Measurements from ENCODE around the gene LOXHD1.

Gene LOXHD1

DNA sequence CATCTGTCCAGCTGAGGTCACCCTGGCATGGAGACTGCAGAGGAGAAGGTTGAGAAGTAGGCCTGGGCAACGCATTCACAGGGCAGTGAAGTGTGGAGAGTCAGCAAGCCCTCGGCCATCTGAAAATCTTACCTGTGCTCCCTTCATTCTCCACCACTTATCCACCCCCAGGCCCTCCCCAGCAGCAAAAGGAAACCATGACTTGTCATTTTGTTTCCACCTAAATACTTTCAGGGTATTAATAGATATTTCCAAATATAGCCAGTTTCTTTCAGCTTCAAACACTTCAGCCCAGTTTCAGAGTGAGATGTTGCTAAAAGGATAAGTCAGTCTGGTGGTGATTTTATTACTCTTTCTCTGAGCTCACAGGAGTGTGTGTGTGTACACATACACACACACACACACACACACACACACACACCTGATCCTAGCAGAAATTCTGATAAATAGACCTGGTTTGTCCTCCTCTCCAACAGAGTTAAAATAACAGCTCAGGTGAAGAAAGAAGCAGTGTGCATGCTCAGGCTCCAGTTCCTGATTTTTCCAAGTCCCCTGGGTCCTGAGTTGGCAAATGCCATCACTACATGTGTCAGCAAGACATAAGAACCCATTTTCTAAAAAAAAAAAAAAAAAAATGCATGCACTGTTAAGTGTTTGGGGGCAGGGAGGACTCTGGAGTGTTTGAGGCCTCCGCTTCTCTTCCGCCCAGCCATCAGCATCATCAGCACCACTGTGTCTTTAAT, 82.8 kb downstream of the LOXHD1 start:
- DNase-seq = no peak

DNA sequence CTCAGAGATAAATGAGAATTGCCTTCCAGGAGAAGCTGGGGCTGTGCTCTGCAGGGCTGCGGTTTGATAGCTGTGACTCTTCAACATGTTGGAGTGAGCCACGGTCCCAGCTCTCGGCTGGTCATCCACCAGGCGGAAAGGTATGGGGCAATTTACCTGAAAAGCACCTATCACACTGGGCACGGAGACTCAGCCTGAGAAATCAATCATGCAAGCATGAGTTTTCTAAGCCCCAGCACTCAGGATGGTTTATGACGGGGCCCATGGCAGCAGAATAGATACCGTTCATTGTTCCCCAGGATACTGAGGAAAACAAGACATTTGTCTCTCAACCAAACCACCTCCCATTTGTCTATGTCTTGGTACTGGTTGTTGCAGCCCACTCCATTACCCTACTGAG, 83.9 kb downstream of the LOXHD1 start:
- no peak for DNase-seq

DNA sequence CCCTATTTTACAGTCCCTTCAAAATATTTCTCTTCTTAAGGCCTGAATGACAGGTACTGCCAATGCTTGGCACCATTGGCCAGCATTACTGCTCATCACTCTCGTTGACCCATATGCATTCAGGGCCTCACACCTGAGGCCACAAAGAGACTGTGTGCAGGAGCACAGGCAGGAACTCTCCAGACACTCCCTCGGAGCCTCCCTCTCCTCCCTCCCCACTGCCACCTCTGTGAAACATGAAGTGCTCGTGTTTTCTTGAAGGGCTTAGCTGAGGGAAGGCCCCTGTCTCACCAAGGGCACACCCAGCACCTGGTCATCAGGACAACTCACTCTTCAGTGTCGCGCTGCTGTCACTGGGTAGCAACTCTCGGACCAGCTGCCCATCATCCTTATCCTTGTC, 85.3 kb downstream of the LOXHD1 start:
- no peak for DNase-seq

DNA sequence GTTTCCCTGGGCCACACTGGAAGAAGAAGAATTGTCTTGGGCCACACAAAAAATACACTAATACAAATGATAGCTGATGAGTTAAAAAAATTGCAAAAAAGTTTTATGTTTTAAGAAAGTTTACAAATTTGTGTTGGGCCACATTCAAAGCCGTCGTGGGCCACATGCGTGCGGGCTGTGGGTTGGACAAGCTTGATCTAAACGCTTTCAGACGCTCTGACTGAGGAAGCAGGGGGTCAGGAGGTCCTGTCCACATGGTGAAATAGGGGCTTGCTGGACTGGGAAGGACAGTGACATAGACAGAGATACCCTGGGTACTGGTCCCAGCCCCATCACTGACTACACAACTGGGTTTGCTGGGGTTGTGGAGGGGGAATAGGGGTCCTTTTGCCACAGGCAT, 86.4 kb downstream of the LOXHD1 start:
- no peak for DNase-seq

DNA sequence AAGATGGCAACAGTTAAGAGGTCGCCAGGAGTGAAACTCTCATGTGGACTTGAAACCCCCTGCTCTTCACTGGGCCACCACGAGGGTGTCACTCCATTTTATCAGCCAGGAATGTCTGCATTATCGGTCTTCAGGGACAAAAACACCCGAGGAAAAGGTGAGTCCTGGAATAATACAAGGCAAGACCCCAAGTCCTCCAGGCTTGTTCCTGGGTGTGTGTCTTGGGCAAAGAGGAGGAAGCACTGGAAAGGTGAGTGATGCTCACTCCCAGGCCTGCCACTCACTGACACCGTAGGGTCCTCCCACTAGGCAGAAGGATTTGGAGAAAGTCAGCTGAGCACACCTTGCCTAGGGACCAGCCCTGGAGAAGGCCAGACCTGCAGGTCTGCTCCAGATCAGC, 86.9 kb downstream of the LOXHD1 start:
- no peak for DNase-seq

DNA sequence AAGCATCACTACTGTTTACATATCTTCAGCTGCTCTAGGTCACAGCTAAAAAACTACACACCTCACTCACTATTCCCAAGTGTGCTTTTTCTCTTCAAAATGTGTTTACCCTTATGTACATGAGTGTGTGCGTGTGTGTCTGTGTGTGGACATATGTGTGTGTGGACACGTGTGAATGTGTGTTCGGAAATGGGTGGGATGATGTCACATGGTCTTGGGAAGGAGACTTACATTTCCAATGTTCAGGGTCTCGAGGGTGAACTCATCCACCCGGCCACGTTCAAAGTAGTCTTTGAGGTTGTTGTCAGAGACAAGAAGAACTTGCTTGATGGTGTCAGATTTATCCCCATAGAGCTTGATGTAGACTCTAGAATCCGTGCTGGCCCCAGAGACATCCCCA, 87.8 kb downstream of the LOXHD1 start:
- DNase-seq = no peak

DNA sequence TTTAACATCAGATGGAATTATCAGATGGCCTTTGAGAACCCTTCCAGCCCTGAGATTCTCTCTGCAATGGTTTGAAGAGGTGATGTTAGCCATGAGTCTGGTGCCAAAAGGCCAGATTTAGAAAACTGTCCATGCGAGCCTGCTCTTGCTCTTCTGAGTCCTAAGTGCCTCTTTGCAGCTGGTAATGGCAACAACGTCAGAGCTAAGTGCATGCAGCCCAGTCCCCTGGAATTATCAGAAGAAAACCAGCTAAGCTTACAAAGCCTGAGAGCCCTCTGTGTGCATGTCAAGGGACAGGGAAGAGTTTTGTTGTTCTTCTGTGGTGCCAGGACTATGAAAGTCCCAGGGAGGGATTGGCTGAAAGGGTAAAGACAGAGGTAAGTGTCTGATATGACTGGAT, 89.8 kb downstream of the LOXHD1 start:
- DNase-seq = no peak

DNA sequence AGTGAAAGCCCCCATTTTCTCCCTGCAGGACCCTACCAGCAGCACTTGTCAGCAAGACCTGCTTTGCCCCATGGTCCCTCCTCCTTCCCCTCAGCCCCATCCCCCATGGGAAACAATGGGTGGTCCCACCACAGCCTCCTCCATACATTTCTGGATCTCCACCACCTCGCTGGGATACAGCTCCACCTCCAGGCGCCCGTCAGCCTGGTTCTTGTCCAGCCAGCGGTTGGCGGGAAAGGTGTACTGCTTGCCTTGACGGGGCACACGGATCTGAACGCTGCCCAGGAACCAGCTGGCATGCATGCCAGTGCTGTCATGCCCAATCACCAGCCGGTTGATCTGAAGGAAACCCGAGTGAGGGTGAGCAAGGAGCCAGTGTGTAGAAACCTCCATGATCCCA, 90.9 kb downstream of the LOXHD1 start:
- no peak for DNase-seq

DNA sequence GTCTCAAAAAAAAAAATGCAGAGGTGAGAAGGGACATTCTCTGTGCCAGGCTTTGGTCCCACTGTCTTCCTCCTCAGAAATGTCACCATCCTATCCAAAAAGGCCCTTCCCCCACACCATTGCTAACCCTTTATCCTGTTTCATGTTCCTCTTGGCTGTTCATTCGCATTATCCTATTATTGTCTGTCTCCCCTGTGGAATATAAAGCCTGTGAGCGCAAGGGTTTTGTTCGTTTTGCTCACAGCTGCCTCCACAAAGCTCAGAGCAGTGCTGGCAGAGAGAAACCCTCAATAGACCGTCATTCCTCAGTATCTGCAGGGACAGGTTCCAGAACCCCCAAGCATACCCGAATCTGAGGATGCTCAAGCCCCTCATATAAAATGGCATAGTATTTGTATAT, 91.8 kb downstream of the LOXHD1 start:
- DNase-seq = no peak

DNA sequence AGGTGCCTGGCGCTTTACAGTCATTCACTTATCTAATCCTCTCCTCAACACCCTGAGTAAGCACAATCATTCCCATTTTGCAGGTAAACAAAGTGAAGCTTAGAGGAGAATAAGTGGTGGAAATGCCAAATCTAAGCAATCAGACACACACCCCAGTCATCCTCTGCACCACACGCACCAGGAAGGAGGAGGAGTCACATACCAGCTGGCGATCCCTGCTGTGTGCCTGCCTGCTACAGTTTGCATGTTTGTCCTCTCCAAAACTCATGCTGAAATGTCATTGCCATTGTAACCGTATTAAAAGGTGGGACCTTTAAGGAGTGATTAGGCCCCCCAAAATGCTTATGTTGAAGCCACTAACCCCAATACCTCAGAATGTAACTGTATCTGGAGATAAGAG, 93.7 kb downstream of the LOXHD1 start:
- DNase-seq = no peak

DNA sequence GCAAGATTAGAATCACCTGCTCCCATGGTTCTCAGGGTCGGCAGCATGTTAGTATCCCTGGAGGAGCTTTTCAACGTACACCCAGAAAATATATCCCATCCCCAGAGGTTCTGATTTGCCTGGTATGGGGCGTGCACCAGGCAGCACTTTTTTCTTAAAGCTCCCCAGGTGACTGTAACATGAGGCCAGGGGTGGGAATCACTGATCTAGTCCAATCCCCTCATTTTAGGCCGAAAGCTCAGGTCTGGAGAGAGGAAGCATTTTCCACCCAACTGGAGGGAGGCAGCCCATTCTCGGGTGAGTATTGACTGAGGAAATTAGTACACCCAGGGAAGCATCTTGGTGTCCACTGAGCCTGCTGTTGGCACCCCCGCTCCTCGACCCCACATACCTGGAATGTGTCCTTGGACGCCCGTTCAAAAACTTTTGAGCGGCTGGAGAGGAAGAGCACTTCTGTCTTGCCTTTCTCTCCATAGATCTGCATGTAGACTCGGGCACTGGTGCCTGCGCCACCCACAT, 94.3 kb downstream of the LOXHD1 start:
- no peak for DNase-seq

DNA sequence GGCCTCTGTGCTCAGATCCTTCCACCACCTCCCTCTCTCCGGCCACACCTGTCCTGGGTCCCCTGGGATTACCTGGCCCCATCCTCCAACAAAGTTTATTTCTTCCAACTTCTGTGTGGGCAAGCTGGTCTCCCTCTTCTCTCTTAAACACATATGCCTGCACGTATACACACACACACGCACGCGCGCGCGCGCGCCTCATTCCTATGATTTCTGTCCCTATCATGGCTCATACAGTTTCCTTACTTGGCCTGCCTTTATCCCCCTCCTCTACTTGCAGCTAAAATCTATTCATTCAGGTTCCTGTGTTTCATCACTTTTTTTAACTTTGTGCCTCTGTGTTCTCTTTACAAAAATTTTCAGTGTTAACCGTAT, 96.4 kb downstream of the LOXHD1 start:
- DNase-seq = no peak

DNA sequence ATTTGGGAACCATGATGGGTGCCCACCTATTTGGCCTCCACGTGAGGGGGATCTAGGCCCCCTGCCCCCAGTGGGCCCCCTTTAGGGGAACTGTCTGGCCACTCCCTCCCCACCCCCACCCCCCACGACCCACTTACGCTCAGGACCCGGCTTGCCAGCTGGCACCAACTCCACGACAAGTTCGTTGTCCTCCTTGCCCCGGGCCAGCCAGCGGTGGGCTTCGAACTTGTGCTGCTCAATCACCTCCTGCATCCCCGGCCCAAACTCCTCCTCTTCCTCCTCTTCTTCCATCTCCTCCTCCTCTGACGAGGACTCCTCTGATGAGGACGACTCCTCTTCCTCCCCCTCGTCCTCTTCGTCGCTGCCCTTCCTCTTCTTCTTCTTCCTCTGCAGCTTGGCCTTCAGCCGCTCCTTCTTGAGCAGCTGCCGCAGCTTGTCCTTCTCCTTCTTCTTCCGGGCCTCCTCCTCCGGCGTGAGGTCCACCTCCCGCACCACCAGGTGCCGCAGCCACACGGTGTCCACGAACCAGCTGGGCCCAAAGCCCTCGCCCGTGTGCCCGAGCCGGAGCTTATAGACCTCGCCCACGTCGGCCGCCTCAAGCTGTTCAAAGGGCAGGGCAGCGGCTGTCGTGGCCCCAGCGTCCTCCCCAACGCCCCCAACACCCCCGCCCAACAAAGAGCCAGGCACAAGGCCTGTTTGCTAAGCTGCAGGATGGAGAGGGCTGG, 96.9 kb downstream of the LOXHD1 start:
- DNase-seq = no peak

DNA sequence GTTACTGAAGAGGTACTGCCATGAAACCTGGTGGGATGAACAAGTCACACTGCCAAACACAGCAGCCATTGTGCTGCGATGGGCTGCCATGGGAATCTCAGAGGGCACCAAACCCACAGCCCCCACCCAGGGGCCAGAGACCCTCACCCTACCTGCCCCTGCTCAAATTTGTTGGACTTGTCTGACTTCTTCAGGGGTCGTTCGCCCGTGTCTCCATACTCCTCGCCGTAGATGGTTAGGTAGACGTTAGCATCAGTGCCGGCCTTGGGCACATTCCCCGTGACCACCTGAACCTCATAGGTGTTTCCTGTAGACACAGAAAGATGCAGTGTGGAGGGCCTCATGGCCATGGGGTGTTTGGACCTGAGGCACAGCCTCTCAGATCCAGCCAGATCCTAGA, 97.7 kb downstream of the LOXHD1 start:
- no peak for DNase-seq

DNA sequence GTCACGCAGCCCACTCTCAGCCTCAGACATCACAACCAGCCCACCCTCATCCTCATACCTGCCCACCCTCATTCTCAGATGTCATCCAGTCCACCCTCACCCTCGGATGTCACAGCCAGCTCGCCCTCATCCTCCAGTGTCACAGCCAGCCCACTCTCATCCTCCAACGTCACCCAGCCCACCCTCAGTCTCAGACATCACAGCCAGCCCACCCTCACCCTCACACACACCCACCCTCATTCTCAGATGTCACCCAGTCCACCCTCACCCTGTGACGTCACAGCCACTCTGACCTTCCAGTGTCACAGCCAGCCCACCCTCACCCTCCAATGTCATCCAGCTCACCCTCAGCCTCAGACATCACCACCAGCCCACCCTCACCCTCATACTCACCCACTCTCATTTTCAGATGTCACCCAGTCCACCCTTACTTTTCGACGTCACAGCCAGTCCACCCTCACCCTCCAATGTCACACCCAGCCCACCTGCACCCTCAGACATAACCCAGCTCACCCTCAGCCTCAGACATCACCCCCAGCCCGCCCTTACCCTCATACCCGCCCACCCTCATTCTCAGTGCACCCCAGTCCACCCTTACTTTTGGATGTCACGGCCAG, 100.3 kb downstream of the LOXHD1 start:
- DNase-seq = no peak

DNA sequence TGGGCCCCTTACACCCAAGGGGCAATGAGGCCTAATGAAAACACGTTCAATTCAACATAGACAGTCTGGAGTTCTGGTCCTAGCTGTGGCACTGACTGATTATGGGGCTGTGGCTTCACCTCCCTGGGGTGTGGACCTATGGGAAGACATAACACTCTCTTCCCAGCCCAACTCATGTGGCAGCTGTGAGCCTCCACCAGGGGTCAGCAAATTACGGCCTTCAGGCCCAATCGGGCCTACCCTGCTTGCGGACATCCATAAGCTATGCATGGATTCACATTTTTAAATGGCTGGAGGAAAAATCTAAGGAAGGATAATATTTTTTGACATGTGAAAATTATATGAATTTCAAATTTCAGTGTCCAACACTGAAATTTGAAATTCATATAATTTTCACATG, 101.3 kb downstream of the LOXHD1 start:
- peak in 1 of 2 donors; percentile 7 for DNase-seq

DNA sequence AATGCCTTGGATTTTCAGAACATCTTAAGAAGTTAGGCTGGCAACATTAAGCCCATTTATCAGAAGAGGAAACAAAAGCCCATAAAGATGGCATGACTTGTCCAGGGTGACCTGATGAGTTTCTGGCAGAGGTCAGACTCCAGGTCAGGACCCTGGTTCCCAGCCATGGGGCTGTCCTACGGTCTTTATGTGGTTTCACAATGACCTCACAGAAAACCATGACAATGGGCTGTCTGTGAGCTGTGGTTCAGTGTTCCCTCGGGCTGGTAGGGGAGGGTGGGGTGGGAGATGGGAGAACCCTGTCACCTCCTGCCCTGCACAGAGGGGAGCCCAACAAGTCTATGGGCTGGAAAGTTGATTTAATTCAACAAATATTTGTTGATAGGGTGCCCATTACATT, 101.8 kb downstream of the LOXHD1 start:
- no peak for DNase-seq

DNA sequence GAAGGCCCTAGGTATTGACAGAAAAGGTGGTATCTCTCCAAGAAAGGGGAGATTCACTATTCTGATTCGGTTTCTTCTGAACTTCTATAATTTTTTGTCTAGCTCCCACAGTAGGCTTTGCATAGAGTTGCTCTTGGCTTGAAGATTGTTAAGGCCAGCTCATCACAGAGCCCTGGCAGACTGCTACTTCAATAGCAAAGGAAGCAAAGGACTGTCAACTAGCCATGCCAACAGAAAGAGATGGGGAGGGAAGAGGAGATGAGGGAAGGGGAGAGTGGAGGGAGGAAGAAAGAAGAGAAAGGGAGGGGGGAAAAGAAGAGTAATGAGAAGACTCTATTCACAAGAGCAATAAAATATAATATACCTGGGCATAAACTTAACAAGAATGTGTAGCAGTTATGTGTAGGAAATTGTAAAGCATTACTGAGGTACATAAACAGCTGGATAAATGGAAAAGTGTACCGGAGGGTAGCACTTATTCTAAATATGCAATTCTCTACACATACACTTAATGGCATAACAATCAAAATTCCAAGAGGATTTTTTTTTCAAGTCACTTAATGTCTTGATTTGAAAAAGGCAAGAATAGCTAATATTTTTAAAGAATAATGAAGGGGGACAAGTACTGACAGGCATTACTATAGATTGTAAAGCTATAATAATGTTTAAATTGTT, 102.5 kb downstream of the LOXHD1 start:
- DNase-seq = no peak

DNA sequence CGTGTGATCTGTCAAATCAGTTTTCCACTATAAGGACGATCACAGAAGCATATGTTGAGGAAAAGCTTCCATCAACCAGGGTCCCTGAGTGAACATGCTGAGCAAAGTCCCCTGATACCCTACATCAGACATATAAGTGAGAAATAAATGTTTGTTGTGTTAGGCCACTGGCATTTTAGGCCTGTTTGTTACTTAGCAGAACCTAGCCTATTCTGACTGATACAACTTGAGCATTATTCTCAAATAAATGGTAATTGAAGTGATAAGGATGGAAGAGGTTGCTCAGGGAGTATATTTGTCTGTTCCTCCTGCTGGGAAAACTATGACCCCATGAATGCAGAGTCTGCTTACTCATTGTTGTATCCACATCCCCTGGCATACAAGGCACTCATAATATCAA, 106.4 kb downstream of the LOXHD1 start:
- DNase-seq = no peak

DNA sequence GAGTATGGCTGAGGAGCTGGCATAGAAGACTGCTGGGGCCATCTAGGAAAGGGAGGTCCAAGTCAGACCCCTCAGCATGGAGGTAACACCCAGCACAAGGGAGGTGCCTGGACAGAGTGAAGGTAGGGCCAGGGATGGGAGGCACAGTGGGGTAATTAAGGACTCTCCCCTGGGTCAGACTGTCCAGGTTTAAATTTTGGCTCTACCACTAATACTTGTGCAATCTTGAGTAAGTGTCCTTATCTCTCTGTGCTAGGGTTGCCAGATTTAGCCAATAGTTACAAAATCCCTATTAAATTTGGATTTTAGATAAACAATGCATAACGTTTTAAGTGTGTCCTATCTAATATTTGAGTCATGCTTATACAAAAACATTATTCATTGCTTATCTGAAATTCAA, 109.5 kb downstream of the LOXHD1 start:
- DNase-seq = no peak

DNA sequence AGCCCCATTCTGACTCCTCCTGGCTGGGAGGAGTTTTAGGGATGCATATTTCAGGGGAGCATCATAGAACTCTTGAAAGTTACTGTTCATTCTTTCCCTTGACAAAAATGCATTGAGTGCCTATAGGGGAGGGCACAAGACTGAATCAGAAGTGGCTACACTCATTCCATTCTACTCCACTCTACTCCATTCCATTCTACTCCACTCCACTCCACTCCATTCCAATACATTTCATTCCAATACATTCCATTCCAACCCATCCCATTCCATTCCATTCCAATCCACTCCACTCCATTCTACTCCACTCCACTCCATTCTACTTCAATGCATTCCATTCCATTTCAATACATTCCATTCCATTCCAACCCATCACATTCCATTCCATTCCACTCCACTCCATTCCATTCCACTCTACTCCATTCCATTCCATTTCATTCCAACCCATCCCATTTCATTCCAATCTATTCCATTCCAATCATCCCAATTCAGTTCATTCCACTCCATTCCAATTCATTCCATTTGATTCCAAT, 110.8 kb downstream of the LOXHD1 start:
- DNase-seq = no peak

DNA sequence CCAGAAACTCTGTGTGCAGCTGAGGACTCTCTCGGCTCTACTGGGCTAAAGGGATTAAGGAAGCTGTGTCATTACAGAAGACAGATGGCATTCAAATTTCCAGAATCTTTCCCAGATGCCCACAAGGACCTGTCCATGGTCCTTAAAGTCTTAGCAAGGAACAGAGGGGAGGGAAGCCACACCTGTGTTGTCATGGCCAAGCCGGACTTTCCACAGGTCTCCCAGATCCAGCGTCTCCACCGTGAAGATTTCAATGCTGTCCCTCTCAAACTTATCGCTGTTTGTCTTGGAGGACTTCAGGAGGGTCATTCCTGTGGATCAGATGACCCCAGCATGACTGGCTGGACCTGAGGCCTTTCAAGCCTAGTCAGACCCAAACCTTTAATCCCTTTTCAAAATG, 114.5 kb downstream of the LOXHD1 start:
- no peak for DNase-seq

DNA sequence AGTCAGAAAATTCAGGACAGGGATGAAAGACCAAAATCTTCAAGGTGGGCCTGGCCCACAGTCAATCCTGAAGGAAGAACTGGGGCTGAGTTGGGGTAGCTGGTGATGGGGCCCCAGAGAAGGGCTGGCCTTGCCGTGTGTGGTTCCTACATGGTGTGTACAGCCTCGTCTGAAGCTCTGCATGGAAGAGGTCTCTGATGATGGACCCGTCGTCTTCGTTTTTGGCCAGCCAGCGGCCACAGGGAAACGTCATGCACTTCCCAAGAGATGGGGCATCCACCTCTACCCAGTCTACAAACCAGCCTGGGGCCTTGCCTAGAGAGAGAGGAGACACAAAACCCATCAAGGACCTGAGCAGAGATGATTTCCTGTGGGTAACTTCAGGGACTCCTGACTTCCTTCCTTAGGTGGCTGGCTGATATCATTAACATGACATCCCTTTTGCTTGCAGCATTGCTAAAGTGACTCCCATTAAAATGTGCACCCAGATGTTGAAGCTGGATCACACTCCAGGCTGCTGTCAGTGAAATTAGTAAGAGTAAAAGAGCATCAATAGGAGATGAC, 115.3 kb downstream of the LOXHD1 start:
- DNase-seq = no peak

All from CD4-positive, alpha-beta T cell treated with Interferon alpha-2 for 1 hour (primary cell).